AG04450 (cell line): Measurements from ENCODE around the gene CD74. TPM values are rescaled to one million over a fixed set of nuclear protein-coding genes. Genes with fewer than 3 reads are reported as not detected.

ENCODE experiments used
- CTCF ChIA-PET: fragments of 300-600, 350-600 bp; formaldehyde crosslinking; extraction: SDS; loops from one replicate; lab custom pipeline; 2022; ENCODE audit warnings: antibody characterized with exemption, inconsistent platforms; lab: Charles Lee
- POLR2A ChIA-PET: fragments of 350-600 bp; formaldehyde crosslinking; extraction: SDS; loops from one replicate; lab custom pipeline; 2021; ENCODE audit warnings: antibody characterized with exemption, inconsistent platforms; lab: Yijun Ruan, JAX
- DNase-seq: peaks from one replicate; pipeline ENCODE4 v3.0.0-alpha.2; 2011; ENCODE audit warnings: low read depth, low spot score
- H3K27ac ChIP-seq: one replicate; pipeline ENCODE4 v1.5.1; 2012; ENCODE audit warnings: low read depth, low read length, control low read depth
- H3K27me3 ChIP-seq: one replicate; pipeline ENCODE4 v1.6.0; 2012; ENCODE audit warnings: low read length; ENCODE audit not compliant: control insufficient read depth, insufficient read depth
- H3K4me3 ChIP-seq: 2 replicates; pipeline ENCODE4 v1.5.1; 2011; ENCODE audit warnings: mild to moderate bottlenecking, low read depth, low read length, control low read depth
- H3K9me3 ChIP-seq: 2 replicates; pipeline ENCODE4 v1.5.1; 2012; ENCODE audit warnings: low read length; ENCODE audit not compliant: control insufficient read depth, insufficient read depth
- CTCF ChIP-seq: IDR thresholded peaks from 2 replicates; pipeline ENCODE4 v1.5.1; 2011; ENCODE audit warnings: low read depth, low read length, control low read depth, inconsistent platforms
- polyA plus RNA-seq: library from polyadenylated mRNA; depleted of rRNA; stranded (reverse); fragments of >200 nt; gene quantifications from 2 replicates; pipeline ENCODE4 v1.2.3, GENCODE V29; 2011; rRNA removed

The CD74 gene
- polyA plus RNA-seq, 1 experiment, result 2.9 TPM

DNA sequence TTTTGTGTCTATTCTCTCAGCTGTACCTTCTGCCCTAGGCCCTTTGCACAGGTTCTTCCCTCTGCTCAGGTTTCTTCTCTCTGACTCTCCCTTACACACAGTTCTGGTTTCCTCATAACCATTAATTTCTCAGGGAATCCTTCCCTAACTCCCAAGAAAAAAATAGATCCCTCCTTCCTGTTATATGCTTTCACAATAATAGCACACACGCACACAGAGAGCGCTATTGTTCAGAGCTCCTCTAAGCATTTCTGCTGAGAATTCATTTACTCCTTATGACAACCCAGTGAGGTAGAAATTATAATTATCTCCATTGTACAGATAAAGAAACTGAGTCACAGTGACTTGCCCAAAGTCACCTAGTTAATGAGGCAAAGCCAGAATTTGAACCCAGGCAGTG is 56.9 kb downstream of the CD74 start:
- H3K4me3 ChIP-seq, result no peak overlapping the region
- no peaks in the 10 kb centered on the region for H3K27me3 ChIP-seq
- POLR2A ChIA-PET, result no interaction called here
- no peaks in the 10 kb centered on the region for H3K9me3 ChIP-seq
- CTCF ChIA-PET, result interaction anchor here (1.2 kb wide), 1 partner anchor 83 kb away, joined by 3 read pairs; no protein-coding TSS in a partner anchor
- no peak for DNase-seq
- no peak for TF ChIP-seq CTCF
- no peak overlapping the region for H3K27ac ChIP-seq

DNA sequence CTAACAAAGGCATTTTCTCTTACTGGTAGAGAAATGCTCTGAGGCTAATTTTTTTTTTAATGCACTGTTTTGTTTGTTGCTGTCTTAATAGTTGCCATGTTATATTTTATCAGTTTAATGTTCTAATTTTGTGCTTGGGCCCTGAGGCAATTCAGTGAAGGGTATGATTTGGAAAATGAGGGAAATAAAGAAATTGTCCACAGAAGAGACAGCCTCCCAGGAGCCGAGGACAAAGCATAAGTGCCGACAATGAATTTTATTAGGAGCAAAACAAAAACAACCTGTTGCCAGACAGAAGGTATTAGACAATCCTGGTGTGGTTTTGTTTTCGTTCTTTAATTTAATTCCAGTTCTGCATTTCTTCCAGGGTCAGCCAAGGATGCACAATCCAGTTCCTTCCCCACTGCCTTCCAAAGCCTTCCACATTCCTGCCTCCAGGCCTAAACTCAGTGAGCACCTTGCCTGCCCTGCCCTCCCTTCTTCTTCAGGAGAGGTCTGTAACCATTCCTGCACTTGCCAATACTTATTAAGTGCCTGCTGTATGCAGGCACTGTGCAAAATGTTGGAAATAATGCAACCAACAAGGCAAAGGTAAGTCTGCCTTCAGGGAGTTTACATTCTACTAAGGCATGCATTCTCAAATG is 59.6 kb downstream of the CD74 start:
- no peaks in the 10 kb centered on the region for H3K27me3 ChIP-seq
- H3K4me3 ChIP-seq, result no peak overlapping the region
- CTCF ChIA-PET, result interaction anchor here (0.7 to 4.6 kb wide), 3 partner anchors 81 to 227 kb away, joined by 3 to 43 read pairs (median 8); no protein-coding TSS in a partner anchor
- no peaks in the 10 kb centered on the region for H3K9me3 ChIP-seq
- DNase-seq, result no peak
- TF ChIP-seq CTCF, result peak; percentile 34
- POLR2A ChIA-PET, result no interaction called here
- H3K27ac ChIP-seq, result no peak overlapping the region

GRCh38 chr5:150352244-150353031 is 60.3 kb downstream of the CD74 start:
- Histone ChIP-seq H3K27me3 (no peaks in the 10 kb centered on the region), H3K4me3 (no peak overlapping the region), H3K9me3 (no peaks in the 10 kb centered on the region), H3K27ac (no peak overlapping the region)
- DNase-seq, result no peak
- no peak for TF ChIP-seq CTCF
- POLR2A ChIA-PET, result no interaction called here
- CTCF ChIA-PET, result interaction anchor here (0.6 to 4.6 kb wide), 7 partner anchors 17 to 226 kb away, joined by 3 to 43 read pairs (median 4); no protein-coding TSS in a partner anchor

Other genes starting within 250 kb of the CD74 start
- gene CDX1, start 246.1 kb downstream of the CD74 start, polyA plus RNA-seq, result 0.30 and 0.41 TPM in 2 replicates
- gene SLC6A7, start 222.8 kb downstream of the CD74 start, polyA plus RNA-seq, result not detected in 2 replicates
- 0.37 and 0.46 TPM in 2 replicates for gene CAMK2A, start 123.1 kb downstream of the CD74 start, polyA plus RNA-seq
- gene ARSI, start 110.0 kb downstream of the CD74 start, polyA plus RNA-seq, result 11.3 and 15.8 TPM in 2 replicates
- 6.5 and 9.8 TPM in 2 replicates for gene TCOF1, start 55.2 kb downstream of the CD74 start, polyA plus RNA-seq
- gene RPS14, start 36.8 kb upstream of the CD74 start, polyA plus RNA-seq, result 3,620 and 4,046 TPM in 2 replicates
- 52.2 and 63.2 TPM in 2 replicates for gene NDST1, start 95.2 kb upstream of the CD74 start, polyA plus RNA-seq
- 10.1 and 12.7 TPM in 2 replicates for gene SYNPO, start 227.8 kb upstream of the CD74 start, polyA plus RNA-seq
- 0.51 and 0.68 TPM in 2 replicates for gene MYOZ3, start 248.3 kb upstream of the CD74 start, polyA plus RNA-seq